ENCODE results near the gene SYT10.

GRCh38 chr12:33480366-33480765, 40.7 kb upstream of the SYT10 start:
- TF ChIP-seq, protein P1, sequence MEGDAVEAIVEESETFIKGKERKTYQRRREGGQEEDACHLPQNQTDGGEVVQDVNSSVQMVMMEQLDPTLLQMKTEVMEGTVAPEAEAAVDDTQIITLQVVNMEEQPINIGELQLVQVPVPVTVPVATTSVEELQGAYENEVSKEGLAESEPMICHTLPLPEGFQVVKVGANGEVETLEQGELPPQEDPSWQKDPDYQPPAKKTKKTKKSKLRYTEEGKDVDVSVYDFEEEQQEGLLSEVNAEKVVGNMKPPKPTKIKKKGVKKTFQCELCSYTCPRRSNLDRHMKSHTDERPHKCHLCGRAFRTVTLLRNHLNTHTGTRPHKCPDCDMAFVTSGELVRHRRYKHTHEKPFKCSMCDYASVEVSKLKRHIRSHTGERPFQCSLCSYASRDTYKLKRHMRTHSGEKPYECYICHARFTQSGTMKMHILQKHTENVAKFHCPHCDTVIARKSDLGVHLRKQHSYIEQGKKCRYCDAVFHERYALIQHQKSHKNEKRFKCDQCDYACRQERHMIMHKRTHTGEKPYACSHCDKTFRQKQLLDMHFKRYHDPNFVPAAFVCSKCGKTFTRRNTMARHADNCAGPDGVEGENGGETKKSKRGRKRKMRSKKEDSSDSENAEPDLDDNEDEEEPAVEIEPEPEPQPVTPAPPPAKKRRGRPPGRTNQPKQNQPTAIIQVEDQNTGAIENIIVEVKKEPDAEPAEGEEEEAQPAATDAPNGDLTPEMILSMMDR (conservative IDR thresholded peaks at IDR 0.05; ENCODE audit: low read depth, low read length): no peak
- TF ChIP-seq EZH2 (IDR thresholded peaks at IDR 0.05; ENCODE audit: low read length, unreplicated experiment) (no peak), EZH2phosphoT487 (IDR thresholded peaks at IDR 0.05; ENCODE audit: borderline replicate concordance, low read length) (no peak)
